HG02852 (cell line): Measurements from ENCODE around the gene DHX29.

Source experiments
- ATAC-seq: cut with Tn5 transposase; IDR thresholded peaks from one replicate; pipeline ENCODE4 v1.9.1; 2021; ENCODE audit warnings: mild to moderate bottlenecking, moderate library complexity; ENCODE audit not compliant: unreplicated experiment

DHX29 gene

DNA sequence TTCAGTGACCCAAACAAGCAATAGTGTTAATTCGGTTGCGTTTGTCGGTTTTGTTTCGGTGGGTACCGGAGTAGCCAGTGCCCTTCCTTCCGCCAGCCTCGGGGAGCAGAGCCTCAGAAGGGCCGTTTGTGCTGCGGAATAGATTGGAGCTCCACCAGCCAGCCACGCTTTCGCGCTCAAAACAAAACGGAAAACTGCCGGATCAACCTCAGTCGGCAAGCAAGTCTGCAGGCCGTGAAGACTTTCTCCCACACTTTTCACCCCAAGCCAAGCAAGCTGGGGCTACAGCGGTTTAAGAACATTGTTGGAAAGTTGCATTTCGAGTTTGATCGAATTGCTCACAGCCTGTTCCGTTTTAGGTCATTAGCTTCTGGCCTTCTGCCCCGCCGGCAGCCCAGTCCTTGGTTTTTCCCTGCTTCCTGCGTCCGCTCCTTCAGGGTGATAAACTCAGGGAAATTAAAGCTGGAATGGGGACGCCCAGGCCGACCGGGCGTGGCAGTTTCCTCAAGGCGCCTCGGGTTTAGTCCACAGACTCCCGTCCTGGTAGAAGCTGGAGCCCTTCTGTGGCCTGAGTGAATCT lies 73.3 kb downstream of the DHX29 start:
- ATAC-seq = no peak

DNA sequence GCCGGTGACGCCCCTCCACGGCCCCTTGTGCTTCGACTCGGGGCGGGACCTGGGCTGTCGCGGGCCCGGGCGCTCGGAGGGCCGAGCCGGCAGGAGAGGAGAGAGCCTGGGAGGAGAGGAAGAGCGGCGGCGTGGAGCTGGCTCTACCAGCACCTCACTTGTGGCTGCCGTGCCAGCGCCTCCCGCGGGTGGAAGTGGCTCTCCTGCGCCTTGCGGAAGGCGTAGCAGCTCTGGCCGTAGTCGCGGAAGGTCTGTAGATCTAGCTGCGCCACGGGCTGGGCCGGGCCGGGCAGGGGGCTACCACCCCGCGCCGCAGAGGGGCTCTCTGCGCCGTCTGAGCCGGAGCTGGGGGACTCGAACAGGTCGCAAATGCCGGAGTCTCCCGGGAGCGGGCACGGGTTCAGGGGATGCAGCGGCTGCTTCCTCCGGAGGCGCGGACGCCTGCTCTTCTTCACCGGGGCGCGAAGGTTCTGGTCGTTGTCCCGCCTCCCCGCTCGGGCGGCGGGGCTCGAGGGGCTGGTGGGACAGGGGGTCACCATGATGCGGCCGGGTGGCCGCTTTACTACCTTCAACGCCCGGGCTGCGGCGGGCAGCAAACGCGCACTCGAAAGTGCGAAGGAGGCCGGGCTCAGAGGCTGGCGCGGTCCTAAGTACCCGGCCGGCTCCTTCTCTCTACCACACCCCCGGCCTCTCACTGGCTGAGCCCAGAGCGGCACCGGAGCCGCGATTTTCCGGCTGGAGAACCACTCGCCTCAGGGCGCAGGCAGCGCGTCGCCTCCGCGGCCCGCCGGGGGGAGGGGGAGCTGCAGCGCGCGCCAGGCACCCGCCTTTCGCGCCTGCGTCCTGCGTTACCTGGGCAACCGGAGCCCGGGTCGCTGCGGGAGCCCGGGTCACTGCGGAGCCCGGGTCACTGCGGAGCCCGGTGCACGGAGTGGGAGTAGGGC lies 74.2 kb downstream of the DHX29 start, which contains the start of gene CCNO:
TSS of gene CCNO (minus strand) at position 624 of the 944 bp plus-strand sequence. CDS start at position 539, 85 bp downstream.
- ATAC-seq = peak; percentile 52

GRCh38 chr5:55232271-55232984 lies 75.1 kb downstream of the DHX29 start:
- peak; percentile 13 for ATAC-seq

DNA sequence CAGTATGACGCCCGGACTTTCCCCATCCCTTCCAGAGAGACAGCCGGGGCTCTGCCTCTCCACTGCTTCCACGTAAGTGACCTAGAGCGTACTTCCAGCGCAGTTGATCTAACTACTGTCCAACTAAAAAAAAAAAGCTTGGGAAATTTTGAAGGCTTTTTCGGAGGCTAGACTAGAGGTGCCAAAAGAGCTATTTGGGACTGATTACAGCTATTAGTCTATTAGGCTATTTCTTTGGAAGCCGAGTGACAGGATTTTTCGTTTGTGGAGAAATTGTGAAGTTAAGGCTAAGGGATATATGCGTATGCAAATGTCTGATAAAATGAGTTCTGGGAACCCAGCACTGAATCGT lies 75.6 kb downstream of the DHX29 start:
- no peak for ATAC-seq

DNA sequence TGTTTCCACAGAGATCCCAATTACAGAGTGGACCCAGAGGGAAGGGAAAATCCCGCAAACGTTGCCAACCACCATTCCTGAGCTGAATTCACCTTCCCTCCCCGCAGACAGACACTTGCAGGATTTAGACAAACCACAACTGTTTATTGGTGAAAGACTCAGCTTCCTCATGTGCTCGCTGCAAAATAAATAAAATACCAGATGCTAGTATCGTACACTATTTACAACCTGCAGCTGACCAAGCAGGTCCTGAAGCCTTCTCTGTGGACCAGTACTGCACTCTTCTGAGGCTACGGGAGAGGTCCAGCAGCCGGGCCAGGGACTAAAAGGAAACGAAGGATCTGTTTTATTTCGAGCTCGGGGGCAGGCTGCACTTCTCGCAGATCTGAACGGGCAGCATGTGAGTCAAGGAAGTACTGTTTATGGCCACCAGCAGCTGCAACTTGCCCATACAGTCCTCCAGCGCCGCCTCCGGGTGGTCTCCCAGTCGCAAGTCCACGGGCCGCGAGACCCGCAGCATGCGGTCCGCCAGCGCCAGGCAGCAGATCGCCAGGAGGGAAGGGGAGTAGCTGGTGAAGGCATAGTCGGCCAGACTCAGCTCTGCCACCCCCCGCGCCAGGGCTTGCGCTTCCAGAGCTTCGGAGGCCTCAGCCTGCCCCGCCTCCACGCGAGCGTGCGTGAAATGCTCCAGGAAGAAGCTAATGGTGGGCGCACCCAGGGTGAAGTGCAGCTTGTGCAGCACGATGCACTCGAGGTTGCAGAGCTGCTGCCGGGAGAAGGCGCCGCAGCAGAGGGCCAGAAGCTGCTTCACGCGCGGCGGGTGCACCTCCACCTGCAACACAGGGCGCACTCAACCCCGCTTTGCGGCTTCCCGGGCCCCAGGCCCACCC lies 76.2 kb downstream of the DHX29 start:
- no peak for ATAC-seq

GRCh38 chr5:55230086-55230629 lies 77.3 kb downstream of the DHX29 start:
- ATAC-seq = no peak

DNA sequence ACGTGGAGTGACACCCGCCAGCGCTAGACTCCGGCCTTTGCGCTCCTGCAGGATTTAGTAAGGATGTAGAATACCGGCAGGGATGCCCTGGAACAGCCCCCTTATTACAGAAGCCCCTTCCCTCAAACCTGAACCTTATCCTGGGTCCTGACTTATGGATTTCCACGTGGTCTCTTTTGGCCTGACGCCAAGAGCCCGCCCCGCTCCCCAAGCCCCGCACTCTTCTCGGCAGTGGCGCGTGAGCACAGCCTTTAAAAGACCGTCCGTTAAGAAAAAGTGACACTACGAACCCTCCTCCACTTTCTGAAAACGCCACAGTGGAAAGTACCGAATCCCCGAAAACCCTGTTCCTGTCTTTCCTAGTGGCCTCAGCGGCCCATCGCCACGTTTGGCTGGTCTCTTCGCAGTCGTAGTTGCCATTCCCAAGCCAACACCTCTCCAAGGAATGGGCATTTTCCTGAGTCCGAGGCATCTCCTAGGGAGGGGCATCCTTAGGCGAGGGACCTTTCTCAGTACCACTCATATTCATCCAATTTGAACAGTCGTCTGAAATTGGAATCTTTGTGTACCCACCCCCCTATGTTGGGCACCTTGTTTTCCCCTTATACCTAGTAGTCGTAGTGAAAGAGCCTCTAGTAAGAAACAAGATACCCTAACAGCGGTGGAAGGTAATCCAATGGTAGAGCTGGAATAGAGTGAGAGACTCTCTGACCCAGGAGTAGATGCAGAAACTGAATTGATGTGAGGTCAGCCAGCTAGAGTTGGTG lies 79.6 kb downstream of the DHX29 start:
- no peak for ATAC-seq

GRCh38 chr5:55226934-55227663 lies 80.4 kb downstream of the DHX29 start, which contains the start of gene MCIDAS:
MCIDAS (minus strand) TSS chr5:55227315; CDS start chr5:55227138, 177 bp downstream.
- ATAC-seq = peak; percentile 45

- ATAC-seq = peak; percentile 60
Measured at GRCh38 chr5:55226027-55226933, 81.2 kb downstream of the DHX29 start.

GRCh38 chr5:55225346-55225745 lies 82.1 kb downstream of the DHX29 start:
- ATAC-seq = no peak

- no peak for ATAC-seq
Measured at GRCh38 chr5:55223812-55224240, 83.7 kb downstream of the DHX29 start.

GRCh38 chr5:55222985-55223811 lies 84.3 kb downstream of the DHX29 start:
- ATAC-seq = no peak

DNA sequence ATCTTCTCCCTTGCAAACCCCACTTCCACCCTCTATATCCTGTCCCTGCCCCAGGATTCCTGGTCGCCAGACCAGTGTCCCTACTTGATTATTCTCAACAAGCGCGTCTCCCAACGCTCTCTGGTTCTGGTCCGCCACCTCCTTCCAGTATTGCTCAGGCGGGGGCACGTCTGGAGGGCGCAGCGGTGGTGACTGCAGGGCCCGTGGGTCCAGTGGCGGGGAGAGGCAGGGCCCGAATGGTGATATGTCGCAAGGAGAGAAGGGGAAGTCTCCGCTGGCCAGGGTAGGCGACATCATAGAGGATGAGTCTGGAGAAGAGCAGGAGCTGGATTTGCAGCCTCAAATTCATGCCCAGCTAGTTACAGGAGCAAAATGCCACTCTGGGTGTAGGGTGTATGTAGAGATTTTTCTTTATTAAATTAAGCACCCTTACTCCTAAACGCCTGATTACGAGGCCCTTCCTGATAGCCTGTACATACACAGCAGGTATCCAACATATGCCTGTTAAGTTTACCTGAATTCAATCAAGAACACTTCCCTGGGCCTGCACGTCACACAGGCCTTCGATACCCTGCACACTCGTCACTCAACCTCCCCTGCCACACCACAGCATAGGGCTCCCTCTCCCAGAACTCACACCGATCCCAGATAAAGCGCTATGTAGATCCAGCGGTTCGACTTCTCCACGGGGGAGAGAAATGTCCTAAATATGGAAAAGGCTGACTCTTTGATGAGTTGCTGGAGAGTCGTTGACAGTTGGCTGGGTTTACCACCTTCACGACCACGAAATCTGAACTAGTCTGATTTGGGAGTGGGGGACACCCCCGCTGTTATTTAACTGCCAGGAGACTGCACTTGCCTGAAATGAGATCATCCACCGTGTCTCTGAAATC lies 85.2 kb downstream of the DHX29 start:
- no peak for ATAC-seq

DNA sequence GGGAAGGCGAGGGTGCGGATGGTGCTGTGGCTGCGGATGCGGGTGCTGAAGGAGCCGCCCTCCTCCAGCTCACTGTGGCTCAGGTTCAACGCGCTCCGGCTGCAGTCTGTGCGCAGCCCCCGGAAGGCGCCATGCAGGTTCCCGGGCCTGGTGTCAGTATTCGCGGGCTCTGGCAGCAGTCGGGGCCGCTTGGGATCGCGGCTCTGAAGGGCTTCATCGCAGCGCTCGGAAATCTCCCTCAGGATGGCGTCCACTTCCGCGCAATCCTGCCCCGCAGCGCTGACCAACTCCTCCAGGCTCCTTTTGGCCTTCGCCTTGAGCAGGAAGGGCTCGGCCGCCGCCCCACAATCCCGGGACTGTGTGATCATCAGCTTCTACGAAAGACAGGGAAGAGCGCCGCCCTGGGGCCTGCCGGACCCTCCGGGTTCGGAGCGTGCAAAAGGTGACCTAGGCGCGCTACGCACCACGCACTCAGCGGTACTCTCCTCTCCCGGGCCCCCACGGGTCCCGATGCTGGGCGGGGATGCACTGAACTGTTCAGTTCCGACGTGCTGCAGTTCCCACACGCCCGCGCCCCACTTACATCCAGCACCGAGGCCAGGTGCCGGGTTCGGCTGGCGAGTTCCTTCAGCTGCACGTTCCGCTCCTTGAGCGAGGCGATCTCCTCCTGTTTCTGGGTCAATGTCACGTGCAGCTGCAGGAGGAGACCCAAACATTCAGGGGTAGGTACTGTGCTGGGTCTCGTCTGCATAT lies 86.9 kb downstream of the DHX29 start:
- ATAC-seq = no peak

- no peak for ATAC-seq
Measured at GRCh38 chr5:55219770-55220169, 87.7 kb downstream of the DHX29 start.
